HUES6 (cell line): ENCODE results near the gene CFAP92.

ENCODE experiments used
- H3K27ac ChIP-seq: 2 replicates; pipeline ENCODE4 v1.7.0; 2013; ENCODE audit warnings: low read depth, mild to moderate bottlenecking, low read length, inconsistent platforms
- H3K27me3 ChIP-seq: 2 replicates; pipeline ENCODE4 v1.6.1; 2013; ENCODE audit warnings: low read length; ENCODE audit not compliant: control insufficient read depth, insufficient read depth
- H3K36me3 ChIP-seq: 2 replicates; pipeline ENCODE4 v1.6.1; 2013; ENCODE audit warnings: low read length; ENCODE audit not compliant: control insufficient read depth, insufficient read depth
- H3K4me1 ChIP-seq: 2 replicates; pipeline ENCODE4 v1.6.1; 2013; ENCODE audit warnings: low read length; ENCODE audit not compliant: control insufficient read depth, insufficient read depth
- H3K4me3 ChIP-seq: 2 replicates; pipeline ENCODE4 v1.5.1; 2013; ENCODE audit warnings: low read depth, low read length
- H3K9ac ChIP-seq: one replicate; pipeline ENCODE4 v1.6.1; 2013; ENCODE audit warnings: mild to moderate bottlenecking, low read length
- H3K9me3 ChIP-seq: 2 replicates; pipeline ENCODE4 v1.6.1; 2013; ENCODE audit warnings: low read depth, low read length; ENCODE audit not compliant: control insufficient read depth, insufficient read depth

CFAP92 gene, protein sequence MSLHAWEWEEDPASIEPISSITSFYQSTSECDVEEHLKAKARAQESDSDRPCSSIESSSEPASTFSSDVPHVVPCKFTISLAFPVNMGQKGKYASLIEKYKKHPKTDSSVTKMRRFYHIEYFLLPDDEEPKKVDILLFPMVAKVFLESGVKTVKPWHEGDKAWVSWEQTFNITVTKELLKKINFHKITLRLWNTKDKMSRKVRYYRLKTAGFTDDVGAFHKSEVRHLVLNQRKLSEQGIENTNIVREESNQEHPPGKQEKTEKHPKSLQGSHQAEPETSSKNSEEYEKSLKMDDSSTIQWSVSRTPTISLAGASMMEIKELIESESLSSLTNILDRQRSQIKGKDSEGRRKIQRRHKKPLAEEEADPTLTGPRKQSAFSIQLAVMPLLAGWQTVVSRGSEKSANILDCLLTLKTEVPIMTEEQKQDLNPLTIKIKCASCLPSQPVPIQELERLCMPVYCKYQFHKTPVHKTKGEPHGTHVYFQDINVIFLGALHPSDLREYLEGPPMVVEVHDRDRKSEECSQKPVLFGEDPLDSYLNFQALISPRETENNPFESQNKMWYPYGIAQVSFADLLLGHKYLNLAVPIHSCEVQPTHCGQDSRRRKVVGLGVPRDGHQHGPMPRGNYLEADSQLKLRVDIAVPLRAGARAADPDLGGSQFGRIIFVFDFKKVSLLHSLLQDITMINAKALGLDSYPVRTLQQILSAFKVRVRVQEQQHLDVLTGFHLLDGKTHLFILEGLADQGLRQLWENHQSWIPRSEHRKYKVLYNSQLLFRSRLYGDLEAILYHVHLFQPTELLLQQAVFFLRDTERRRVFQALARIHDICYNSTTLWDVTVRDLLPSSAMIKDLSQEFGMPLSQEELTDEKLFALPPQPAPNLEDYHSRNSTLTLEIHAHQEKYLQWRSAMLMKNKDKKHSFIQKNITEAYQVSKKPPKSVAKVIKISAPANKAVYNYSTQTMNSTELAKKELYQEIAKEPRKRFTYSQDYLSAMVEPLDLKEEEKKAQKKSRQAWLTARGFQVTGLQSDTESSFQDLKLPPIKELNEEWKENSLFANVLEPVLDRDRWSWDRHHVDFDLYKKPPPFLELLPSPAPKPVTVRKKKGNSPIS

DNA sequence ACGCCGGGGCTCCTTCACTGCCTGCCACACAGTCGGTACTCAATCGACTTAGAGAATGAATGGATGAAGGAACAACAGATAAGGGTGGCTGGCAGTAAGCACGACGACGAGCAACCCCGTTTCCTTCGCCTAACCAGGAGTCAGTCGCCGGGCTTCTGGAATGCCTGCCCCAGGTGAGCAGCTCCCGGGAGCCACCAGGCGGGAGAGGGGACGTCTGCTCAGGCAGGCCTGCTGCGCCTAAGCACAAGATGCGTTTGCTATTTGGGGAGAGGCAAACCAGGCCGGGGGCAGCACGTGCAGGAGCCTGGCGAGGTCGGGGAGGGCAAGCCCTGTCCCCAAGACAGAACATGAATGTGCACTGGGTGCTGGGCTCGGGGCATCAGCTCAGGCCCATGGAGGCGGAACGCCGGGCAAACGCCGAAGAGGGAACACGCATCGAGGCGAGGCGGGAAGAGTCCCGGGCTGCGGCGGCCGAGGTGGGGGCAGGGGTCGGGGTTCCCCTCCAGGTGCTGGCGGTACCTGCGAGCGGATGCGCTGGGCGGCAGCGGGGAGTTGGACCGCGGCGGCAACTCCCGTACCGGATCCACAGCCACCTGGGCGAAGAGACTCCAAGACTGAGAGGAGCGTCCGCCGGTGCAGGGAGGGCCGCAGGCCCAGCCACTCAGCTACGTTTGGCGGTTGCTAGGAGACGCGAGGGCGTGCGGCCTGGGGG, at the start of gene CFAP92:
Gene CFAP92, minus strand, starts transcription at position 616 of the 712 bp plus-strand sequence. CDS start 772 bp downstream, outside the sequence.
- Histone ChIP-seq H3K27me3 (peaks cover 65% of the 10 kb centered on the region), H3K4me3 (peak within 1 kb of the TSS; percentile 64), H3K27ac (no peak within 1 kb of the TSS), H3K9me3 (no peaks in the 10 kb centered on the region), H3K9ac (peak within 1 kb of the TSS; percentile 43), H3K36me3 (no peaks in the 10 kb centered on the region), H3K4me1 (peaks cover 20% of the 10 kb centered on the region)

- no peaks in the 10 kb centered on the region; the same call in 1 of the 2 replicates for H3K27me3 ChIP-seq
- H3K36me3 ChIP-seq, result no peaks in the 10 kb centered on the region
- H3K4me3 ChIP-seq, result no peak overlapping the region
- no peaks in the 10 kb centered on the region for H3K9me3 ChIP-seq
- H3K9ac ChIP-seq, result no peak overlapping the region
- H3K27ac ChIP-seq, result no peak overlapping the region
- H3K4me1 ChIP-seq, result peaks cover 14% of the 10 kb centered on the region
Observed at GRCh38 chr3:129040579-129041300, 46.9 kb upstream of the CFAP92 start.

GRCh38 chr3:129040039-129040336, 46.1 kb upstream of the CFAP92 start:
- H3K27ac ChIP-seq, result no peak overlapping the region
- H3K9ac ChIP-seq, result no peak overlapping the region
- H3K4me3 ChIP-seq, result no peak overlapping the region

GRCh38 chr3:129039271-129040038, 45.6 kb upstream of the CFAP92 start:
- no peak overlapping the region for H3K4me3 ChIP-seq
- no peak overlapping the region for H3K9ac ChIP-seq
- no peaks in the 10 kb centered on the region for H3K36me3 ChIP-seq
- no peak overlapping the region for H3K27ac ChIP-seq
- no peaks in the 10 kb centered on the region for H3K9me3 ChIP-seq
- peaks cover 14% of the 10 kb centered on the region for H3K4me1 ChIP-seq
- H3K27me3 ChIP-seq, result no peaks in the 10 kb centered on the region

More at GRCh38 chr3:129040039-129040336, 46.1 kb upstream of the CFAP92 start:
- H3K27me3 ChIP-seq, result no peaks in the 10 kb centered on the region
- no peaks in the 10 kb centered on the region for H3K9me3 ChIP-seq
- no peaks in the 10 kb centered on the region for H3K36me3 ChIP-seq
- H3K4me1 ChIP-seq, result peaks cover 14% of the 10 kb centered on the region

DNA sequence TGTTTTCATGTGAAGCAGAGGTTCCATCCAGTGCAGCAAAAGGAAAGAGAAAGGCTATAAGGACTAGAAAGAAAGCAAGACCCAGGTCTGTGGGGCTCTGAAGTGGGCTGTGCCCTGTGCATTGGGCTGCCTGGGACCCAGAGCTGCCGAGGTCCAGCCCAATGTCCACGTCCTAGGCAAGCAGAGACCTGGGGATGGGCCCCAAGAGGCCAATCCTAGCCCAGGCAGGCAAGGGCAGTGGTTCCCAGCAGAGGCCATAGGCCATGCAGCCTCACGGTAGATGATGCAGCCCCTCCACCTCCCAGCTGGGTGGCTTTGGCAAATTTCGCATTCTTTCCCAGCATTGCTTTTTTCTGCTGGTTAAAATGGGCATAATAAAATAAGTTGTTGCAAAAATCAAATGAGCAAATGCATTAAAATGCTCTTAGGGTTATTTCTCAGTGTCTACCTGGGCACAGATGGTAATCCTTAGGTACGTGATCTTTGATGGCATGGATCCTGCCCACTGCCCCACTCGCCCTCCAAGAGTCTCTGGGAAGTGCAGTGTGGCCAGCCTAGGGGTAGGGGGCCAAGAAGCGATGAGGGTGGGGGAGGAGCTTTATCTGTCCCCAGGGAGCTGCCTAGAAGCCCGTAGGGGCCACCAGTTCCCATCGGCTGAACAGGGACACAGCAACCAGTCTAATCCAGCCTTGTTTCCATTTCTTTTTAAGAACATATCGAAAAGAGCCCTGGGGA, 44.4 kb upstream of the CFAP92 start:
- no peak overlapping the region for H3K4me3 ChIP-seq
- no peaks in the 10 kb centered on the region for H3K9me3 ChIP-seq
- H3K27me3 ChIP-seq, result no peaks in the 10 kb centered on the region
- H3K9ac ChIP-seq, result no peak overlapping the region
- peaks cover 14% of the 10 kb centered on the region for H3K4me1 ChIP-seq
- H3K27ac ChIP-seq, result no peak overlapping the region
- H3K36me3 ChIP-seq, result no peaks in the 10 kb centered on the region

GRCh38 chr3:129037093-129037419, 43.2 kb upstream of the CFAP92 start:
- Histone ChIP-seq H3K36me3 (no peaks in the 10 kb centered on the region), H3K9me3 (no peaks in the 10 kb centered on the region), H3K27ac (no peak overlapping the region), H3K4me1 (peaks cover 14% of the 10 kb centered on the region), H3K27me3 (no peaks in the 10 kb centered on the region), H3K9ac (no peak overlapping the region), H3K4me3 (no peak overlapping the region)

DNA sequence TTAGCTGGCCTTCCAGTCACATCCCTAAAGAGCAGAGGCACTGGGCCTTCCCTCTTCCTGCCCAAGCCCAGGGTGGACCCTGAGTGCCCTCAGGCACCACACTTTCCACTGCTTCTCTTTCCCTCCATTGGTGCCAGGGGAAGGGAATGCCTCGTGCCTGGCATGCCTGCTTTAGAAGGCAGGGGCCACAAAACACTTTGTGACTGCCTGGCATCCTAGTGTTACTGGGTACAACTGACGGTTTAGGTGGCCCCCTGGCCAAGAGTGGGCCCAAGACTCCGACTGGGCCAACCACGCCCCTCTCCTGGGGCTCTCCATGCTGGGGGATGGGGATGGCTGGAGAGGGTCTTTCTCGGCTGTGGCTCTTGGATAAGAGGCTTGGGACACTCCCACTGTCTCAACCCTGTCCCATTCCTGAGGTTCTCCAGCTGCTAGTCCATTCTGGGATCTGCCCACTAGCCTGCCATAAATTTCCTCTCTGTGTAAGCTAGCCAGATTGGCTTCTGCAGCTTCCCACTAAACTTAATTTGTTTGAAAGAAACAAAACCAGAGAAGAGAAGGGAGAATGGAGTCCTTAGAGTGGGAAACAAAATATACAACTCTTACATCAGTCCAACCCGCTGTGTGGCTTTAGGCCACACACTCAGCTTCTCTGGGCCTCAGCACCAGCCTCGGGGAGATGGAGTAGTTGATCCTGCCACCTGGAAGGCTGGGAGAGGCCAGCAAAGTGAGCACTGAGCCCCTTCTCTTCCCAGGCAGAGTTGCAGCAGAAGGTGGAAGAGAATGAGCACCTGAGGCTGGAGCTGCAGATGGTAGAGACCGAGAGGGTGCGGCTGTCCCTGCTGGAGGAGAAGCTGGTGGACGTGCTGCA, 42.6 kb upstream of the CFAP92 start:
- H3K9ac ChIP-seq, result no peak overlapping the region
- no peaks in the 10 kb centered on the region for H3K27me3 ChIP-seq
- H3K4me1 ChIP-seq, result peaks cover 14% of the 10 kb centered on the region
- H3K36me3 ChIP-seq, result no peaks in the 10 kb centered on the region
- no peaks in the 10 kb centered on the region for H3K9me3 ChIP-seq
- no peak overlapping the region for H3K27ac ChIP-seq
- H3K4me3 ChIP-seq, result no peak overlapping the region

GRCh38 chr3:129035360-129036221, 41.7 kb upstream of the CFAP92 start:
- no peak overlapping the region for H3K9ac ChIP-seq

More at GRCh38 chr3:129035360-129036221, 41.7 kb upstream of the CFAP92 start:
- H3K36me3 ChIP-seq, result no peaks in the 10 kb centered on the region
- peaks cover 14% of the 10 kb centered on the region for H3K4me1 ChIP-seq
- no peak overlapping the region for H3K4me3 ChIP-seq
- H3K9me3 ChIP-seq, result no peaks in the 10 kb centered on the region
- H3K27ac ChIP-seq, result no peak overlapping the region
- H3K27me3 ChIP-seq, result no peaks in the 10 kb centered on the region
